ENCODE results near the gene SLC25A19.

- no peak for TF ChIP-seq CTCF (IDR thresholded peaks at IDR 0.05)
- no peak for TF ChIP-seq PBX3 (IDR thresholded peaks at IDR 0.05)
- no peak for TF ChIP-seq JUND (IDR thresholded peaks at IDR 0.05)
- TF ChIP-seq RFX5 (IDR thresholded peaks at IDR 0.05; ENCODE audit: low read length), result no peak
- no peak for TF ChIP-seq SMC3 (IDR thresholded peaks at IDR 0.05; ENCODE audit: low read depth, low read length)
Observed at GRCh38 chr17:75261336-75262111, 27.7 kb downstream of the SLC25A19 start, which contains the start of the genes GGA3 and MRPS7.

All from SK-N-SH (cell line).